ENCODE data around the gene MRPL30. TPM values are rescaled to one million over a fixed set of nuclear protein-coding genes. Genes with fewer than 3 reads are reported as not detected.

The MRPL30 gene
- total and polyA plus RNA-seq, 2 donors (not counting 1 experiment from before 2014, with no cell fraction given) = 26.8 to 39.3 TPM

DNA sequence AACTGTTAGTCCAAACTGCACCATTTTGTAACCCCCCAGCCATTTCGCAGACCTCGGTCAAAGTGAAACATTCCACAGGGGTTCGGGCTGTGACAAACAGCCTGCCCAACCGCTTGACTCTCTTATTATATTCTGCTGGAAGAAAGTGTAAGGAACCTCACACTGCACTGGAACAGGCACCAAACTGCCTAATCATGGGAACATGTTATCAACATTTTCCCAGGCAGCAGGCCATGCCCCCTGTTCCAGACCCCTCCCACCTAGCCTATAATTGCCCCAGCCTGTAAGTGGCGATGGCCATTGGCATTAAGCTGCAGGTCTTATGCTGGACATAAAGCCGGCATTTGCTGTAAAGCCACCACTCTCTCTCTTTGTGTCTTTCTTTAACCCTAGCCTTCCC lies 57.6 kb downstream of the MRPL30 start:
- Histone ChIP-seq H3K4me2 (ENCODE audit: extremely low read depth, insufficient read depth, low read length) (no peak overlapping the region), H3K36me3 (ENCODE audit: control insufficient read depth, insufficient read depth, low read length) (no peaks in the 10 kb centered on the region), H3K27me3 (ENCODE audit: control insufficient read depth, insufficient read depth, low read length) (no peaks in the 10 kb centered on the region), H2AFZ (ENCODE audit: low read length) (no peak overlapping the region), H4K20me1 (ENCODE audit: control insufficient read depth, extremely low read depth, insufficient read depth, low read length) (no peaks in the 10 kb centered on the region), H3K27ac (ENCODE audit: insufficient read depth, low read length) (no peak overlapping the region), H3K4me1 (ENCODE audit: control insufficient read depth, extremely low read depth, insufficient read depth, low read length) (no peaks in the 10 kb centered on the region), H3K9me3 (ENCODE audit: control insufficient read depth, insufficient read depth, low read depth, low read length) (no peaks in the 10 kb centered on the region), H3K4me3 (replicated peaks in 1 of 4; ENCODE audit: control extremely low read depth in 1 of 4, insufficient read depth in 1 of 4, low read depth in 3 of 4, low read length in 4 of 4) (no peak overlapping the region), H3K9ac (ENCODE audit: insufficient read depth, low read length) (no peak overlapping the region), H3K79me2 (ENCODE audit: control insufficient read depth, insufficient read depth, low read length) (no peaks in the 10 kb centered on the region)
- DNase-seq (ENCODE audit: low read depth in 2 of 2) = no peak
- no peak for TF ChIP-seq EZH2 (IDR thresholded peaks at IDR 0.05; ENCODE audit: low read length, missing control alignments)
- TF ChIP-seq, protein P1, sequence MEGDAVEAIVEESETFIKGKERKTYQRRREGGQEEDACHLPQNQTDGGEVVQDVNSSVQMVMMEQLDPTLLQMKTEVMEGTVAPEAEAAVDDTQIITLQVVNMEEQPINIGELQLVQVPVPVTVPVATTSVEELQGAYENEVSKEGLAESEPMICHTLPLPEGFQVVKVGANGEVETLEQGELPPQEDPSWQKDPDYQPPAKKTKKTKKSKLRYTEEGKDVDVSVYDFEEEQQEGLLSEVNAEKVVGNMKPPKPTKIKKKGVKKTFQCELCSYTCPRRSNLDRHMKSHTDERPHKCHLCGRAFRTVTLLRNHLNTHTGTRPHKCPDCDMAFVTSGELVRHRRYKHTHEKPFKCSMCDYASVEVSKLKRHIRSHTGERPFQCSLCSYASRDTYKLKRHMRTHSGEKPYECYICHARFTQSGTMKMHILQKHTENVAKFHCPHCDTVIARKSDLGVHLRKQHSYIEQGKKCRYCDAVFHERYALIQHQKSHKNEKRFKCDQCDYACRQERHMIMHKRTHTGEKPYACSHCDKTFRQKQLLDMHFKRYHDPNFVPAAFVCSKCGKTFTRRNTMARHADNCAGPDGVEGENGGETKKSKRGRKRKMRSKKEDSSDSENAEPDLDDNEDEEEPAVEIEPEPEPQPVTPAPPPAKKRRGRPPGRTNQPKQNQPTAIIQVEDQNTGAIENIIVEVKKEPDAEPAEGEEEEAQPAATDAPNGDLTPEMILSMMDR (conservative IDR thresholded peaks at IDR 0.05 in 1 of 2, IDR thresholded peaks at IDR 0.05 in 1 of 2; ENCODE audit: low read depth in 1 of 2, low read length in 2 of 2) = no peak

DNA sequence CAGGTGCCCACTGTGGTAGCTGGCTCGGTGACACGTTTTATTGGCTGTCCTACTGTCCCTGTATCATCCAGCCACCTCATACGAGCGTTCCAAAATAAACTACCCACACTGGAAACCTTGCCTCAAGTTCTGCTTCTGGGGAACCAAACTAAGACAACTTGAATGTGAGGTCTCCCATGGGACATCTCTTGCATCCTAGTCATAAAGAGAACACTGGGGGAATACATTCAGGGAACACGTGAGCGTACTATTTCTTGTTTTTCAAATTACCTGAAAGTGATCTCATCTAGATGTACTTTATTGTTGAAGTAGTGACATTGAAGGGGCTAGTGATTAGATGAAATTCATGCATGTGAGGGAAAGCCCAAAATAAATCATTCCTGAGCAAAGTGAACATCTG lies 59.4 kb downstream of the MRPL30 start:
- Histone ChIP-seq H3K4me3 (replicated peaks in 1 of 4; ENCODE audit: control extremely low read depth in 1 of 4, insufficient read depth in 1 of 4, low read depth in 3 of 4, low read length in 4 of 4) (no peak overlapping the region), H3K27ac (ENCODE audit: insufficient read depth, low read length) (no peak overlapping the region), H4K20me1 (ENCODE audit: control insufficient read depth, extremely low read depth, insufficient read depth, low read length) (no peaks in the 10 kb centered on the region), H3K4me2 (ENCODE audit: extremely low read depth, insufficient read depth, low read length) (no peak overlapping the region), H3K9me3 (ENCODE audit: control insufficient read depth, insufficient read depth, low read depth, low read length) (no peaks in the 10 kb centered on the region), H3K79me2 (ENCODE audit: control insufficient read depth, insufficient read depth, low read length) (no peaks in the 10 kb centered on the region), H3K36me3 (ENCODE audit: control insufficient read depth, insufficient read depth, low read length) (no peaks in the 10 kb centered on the region), H3K4me1 (ENCODE audit: control insufficient read depth, extremely low read depth, insufficient read depth, low read length) (no peaks in the 10 kb centered on the region), H2AFZ (ENCODE audit: low read length) (no peak overlapping the region), H3K27me3 (ENCODE audit: control insufficient read depth, insufficient read depth, low read length) (no peaks in the 10 kb centered on the region), H3K9ac (ENCODE audit: insufficient read depth, low read length) (no peak overlapping the region)
- no peak for DNase-seq (ENCODE audit: low read depth in 2 of 2)
- TF ChIP-seq EZH2 (IDR thresholded peaks at IDR 0.05; ENCODE audit: low read length, missing control alignments) = no peak
- TF ChIP-seq, protein P1 (conservative IDR thresholded peaks at IDR 0.05 in 1 of 2, IDR thresholded peaks at IDR 0.05 in 1 of 2; ENCODE audit: low read depth in 1 of 2, low read length in 2 of 2) = no peak

DNA sequence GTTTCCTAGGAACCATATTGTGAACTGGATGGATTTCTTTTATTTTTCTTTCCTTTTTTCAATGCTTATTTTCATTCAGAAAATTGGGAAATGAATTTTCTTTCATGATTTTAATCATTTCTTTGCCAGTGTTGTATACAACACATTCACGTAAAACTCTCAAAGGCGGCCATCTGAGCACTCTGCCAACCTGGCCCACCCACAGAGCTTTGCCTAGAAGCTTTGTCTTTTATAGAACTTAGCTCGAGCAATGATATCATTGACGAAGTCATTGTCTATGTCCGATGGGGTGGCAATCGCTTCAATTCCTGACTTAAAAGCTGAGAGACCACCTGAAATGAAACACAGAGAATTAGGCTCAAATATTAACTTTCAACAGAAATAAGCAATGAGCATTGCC lies 61.2 kb downstream of the MRPL30 start:
- no peaks in the 10 kb centered on the region for H3K4me1 ChIP-seq (ENCODE audit: control insufficient read depth, extremely low read depth, insufficient read depth, low read length)
- no peaks in the 10 kb centered on the region for H3K9me3 ChIP-seq (ENCODE audit: control insufficient read depth, insufficient read depth, low read depth, low read length)
- DNase-seq (ENCODE audit: low read depth in 2 of 2) = no peak

More for the DNA sequence above, 61.2 kb downstream of the MRPL30 start:
- Histone ChIP-seq H3K79me2 (ENCODE audit: control insufficient read depth, insufficient read depth, low read length) (no peaks in the 10 kb centered on the region), H3K27me3 (ENCODE audit: control insufficient read depth, insufficient read depth, low read length) (no peaks in the 10 kb centered on the region), H3K27ac (ENCODE audit: insufficient read depth, low read length) (no peak overlapping the region), H2AFZ (ENCODE audit: low read length) (no peak overlapping the region), H4K20me1 (ENCODE audit: control insufficient read depth, extremely low read depth, insufficient read depth, low read length) (no peaks in the 10 kb centered on the region), H3K4me2 (ENCODE audit: extremely low read depth, insufficient read depth, low read length) (no peak overlapping the region), H3K4me3 (replicated peaks in 1 of 4; ENCODE audit: control extremely low read depth in 1 of 4, insufficient read depth in 1 of 4, low read depth in 3 of 4, low read length in 4 of 4) (no peak overlapping the region), H3K36me3 (ENCODE audit: control insufficient read depth, insufficient read depth, low read length) (no peaks in the 10 kb centered on the region), H3K9ac (ENCODE audit: insufficient read depth, low read length) (no peak overlapping the region)
- TF ChIP-seq, protein P1 (conservative IDR thresholded peaks at IDR 0.05 in 1 of 2, IDR thresholded peaks at IDR 0.05 in 1 of 2; ENCODE audit: low read depth in 1 of 2, low read length in 2 of 2) = no peak
- no peak for TF ChIP-seq EZH2 (IDR thresholded peaks at IDR 0.05; ENCODE audit: low read length, missing control alignments)

Other genes starting within 250 kb of the MRPL30 start
- under 0.01 TPM in 1 of 2 replicates, not detected in the other for gene CRACDL, start 245.0 kb upstream of the MRPL30 start, total RNA-seq
- gene CRACDL, start 245.0 kb upstream of the MRPL30 start, polyA plus RNA-seq = not detected in 2 replicates
- under 0.01 TPM in 1 of 2 replicates, not detected in the other for gene C2orf15, start 39.5 kb upstream of the MRPL30 start, total RNA-seq
- gene C2orf15, start 39.5 kb upstream of the MRPL30 start, polyA plus RNA-seq = 0.07 and 0.09 TPM in 2 replicates
- gene TSGA10, start 26.2 kb upstream of the MRPL30 start, total RNA-seq = 5.3 and 5.9 TPM in 2 replicates
- gene TSGA10, start 26.2 kb upstream of the MRPL30 start, polyA plus RNA-seq = 0.65 and 0.70 TPM in 2 replicates
- gene LIPT1, start 26.2 kb upstream of the MRPL30 start, total RNA-seq = 7.6 and 10.5 TPM in 2 replicates
- gene LIPT1, start 26.2 kb upstream of the MRPL30 start, polyA plus RNA-seq = 4.4 and 5.9 TPM in 2 replicates
- 27.1 and 28.8 TPM in 2 replicates for gene MITD1, start 126 bp upstream of the MRPL30 start, total RNA-seq
- 25.3 and 25.5 TPM in 2 replicates for gene MITD1, start 126 bp upstream of the MRPL30 start, polyA plus RNA-seq
- gene LYG2, start 74.5 kb downstream of the MRPL30 start, total RNA-seq = not detected in 2 replicates
- not detected in 2 replicates for gene LYG2, start 74.5 kb downstream of the MRPL30 start, polyA plus RNA-seq
- gene LYG1, start 120.0 kb downstream of the MRPL30 start, total RNA-seq = 0.26 and 0.50 TPM in 2 replicates
- 0.34 and 0.44 TPM in 2 replicates for gene LYG1, start 120.0 kb downstream of the MRPL30 start, polyA plus RNA-seq
- 44.2 and 46.7 TPM in 2 replicates for gene TXNDC9, start 155.1 kb downstream of the MRPL30 start, total RNA-seq
- gene TXNDC9, start 155.1 kb downstream of the MRPL30 start, polyA plus RNA-seq = 59.0 and 65.0 TPM in 2 replicates
- 18.5 and 22.8 TPM in 2 replicates for gene EIF5B, start 156.2 kb downstream of the MRPL30 start, total RNA-seq
- gene EIF5B, start 156.2 kb downstream of the MRPL30 start, polyA plus RNA-seq = 7.4 and 9.7 TPM in 2 replicates

All from fibroblast of lung (primary cell).